HUDEP-2 (cell line): ENCODE measurements around the gene TMEM214.
A peak's percentile ranks its signal among the peaks of the same experiment; 100 is the strongest.

Experiments
- DNase-seq, 76 experiments: peaks; one replicate each; lab custom pipeline; 2025; ENCODE audit not compliant: unreplicated experiment in 76 of 76; lab: John Stamatoyannopoulos, UW

The TMEM214 gene

DNA sequence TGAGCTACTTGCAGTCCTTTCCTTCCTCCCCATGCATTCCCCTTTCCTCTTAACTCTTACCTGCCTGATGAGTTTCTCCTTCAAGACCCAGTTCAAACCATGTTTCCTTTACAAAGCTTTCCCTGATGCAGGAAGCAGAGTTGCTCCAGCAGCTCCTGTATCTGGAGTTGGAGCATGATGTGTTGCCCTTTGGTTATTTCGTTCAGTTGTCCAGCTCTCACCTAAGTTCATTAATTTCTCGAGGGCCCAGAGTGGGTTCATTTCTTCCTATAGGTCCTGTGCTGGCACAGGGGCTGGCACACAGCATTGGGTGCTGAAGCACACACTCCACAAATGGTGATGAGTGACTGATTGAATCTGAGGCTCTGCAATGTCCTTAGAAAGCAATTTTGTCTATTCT is 23.0 kb upstream of the TMEM214 start:
- no peak for DNase-seq

DNA sequence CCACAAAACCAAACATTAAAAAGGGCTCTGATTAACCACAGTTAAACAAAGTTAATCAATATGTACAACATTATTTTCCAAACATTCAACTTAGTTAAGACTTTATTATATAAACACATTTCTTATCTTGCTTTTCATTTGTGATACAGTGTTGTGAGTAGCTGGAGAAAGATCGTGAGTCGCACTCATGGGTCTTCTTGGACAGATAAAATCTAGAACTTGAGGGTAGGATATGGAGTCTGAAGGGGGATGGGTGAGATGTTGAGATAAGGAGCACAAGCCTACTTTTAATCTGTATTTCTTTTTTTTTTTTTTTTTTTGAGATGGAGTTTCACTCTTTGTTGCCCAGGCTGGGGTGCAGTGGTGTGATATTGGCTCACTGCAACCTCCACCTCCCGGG is 22.6 kb upstream of the TMEM214 start:
- DNase-seq: peak in 4 of 76 experiments; percentile 6 to 34 (median 13)

DNA sequence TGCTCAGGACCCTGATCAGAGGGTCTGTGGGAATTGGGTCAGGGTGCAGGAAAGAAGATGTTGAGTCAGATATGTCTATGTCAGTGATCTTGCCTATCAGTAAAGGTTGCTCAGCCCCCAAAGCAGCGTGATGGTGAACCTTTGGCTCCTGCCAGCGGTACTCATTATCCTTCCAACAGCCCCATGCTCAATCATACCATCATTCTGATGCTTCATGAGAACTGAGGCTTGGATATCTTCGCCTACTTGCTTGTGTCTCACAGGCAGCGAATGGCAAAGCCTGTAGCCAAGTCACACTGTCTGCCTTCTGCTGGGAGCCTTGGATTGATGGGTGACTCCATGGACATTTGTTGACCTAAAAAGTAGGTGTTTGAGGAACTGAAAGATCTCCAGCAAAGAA is 19.0 kb upstream of the TMEM214 start:
- DNase-seq: no peak

DNA sequence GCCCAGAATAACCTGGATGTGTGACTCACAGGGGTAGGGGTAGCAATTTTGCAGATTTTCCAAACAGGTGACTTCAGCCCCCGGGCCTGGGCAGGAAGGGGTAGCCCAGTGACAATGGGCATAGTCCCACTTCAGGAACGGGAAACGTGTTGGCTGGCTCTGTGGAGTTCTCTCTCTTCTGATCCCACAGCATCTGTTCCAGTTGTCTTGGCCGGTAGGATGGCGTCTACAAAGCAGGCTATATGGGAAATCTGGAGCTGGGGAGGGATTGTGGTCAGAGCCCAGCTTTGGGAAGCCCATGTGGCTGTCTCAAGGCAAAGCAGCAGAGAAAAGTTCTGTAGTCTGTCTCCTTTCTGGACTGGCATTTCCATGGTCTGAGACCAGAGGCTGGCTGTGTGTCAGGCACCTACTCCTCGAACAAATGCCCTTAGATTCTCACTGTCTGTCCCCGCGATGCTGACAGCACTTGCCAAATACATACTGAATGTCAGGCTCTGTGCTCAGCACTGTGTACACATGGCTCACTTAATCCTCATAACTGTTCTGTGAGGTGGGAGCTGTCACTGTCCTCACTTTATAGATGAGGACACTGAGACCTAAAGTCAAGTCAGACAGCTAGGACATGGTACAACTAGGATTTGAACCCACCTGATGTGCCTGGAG is 17.9 kb upstream of the TMEM214 start:
- DNase-seq: no peak

DNA sequence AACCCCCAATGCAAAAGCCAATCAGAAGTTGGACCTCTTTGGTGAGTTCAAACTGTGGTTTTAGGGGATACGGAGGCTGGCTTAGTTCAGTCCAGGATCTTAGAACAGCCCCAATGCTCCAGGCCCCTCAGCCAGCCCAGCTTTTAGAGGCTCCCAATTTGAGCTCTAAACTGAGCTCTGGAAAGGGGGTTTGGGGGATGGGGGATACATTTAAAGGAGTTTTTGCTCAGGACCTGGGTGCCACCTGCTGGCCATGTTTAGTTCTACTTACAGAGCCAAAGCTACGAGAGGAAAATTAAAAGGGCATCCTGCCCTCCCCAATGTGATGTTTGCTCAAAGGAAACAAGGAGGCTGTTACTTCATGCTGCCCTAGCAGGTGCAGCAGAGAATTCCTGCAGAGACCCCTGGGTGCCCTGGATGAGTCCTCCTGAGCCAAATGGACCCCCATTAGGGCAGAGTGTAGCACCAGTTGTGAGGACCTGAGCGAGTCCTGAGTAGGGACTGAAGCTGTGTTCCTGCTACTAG is 15.9 kb upstream of the TMEM214 start:
- DNase-seq: peak in 53 of 76 experiments; percentile 5 to 66 (median 39)

GRCh38 chr2:27018142-27018541 is 14.6 kb upstream of the TMEM214 start:
- DNase-seq: no peak

- DNase-seq: no peak
These were observed 13.3 kb upstream of the TMEM214 start for GRCh38 chr2:27019459-27019858.

GRCh38 chr2:27019931-27020855 is 12.6 kb upstream of the TMEM214 start:
- peak in 68 of 76 experiments; percentile 6 to 81 (median 54) for DNase-seq

GRCh38 chr2:27021253-27022049 is 11.3 kb upstream of the TMEM214 start:
- DNase-seq: peak in 4 of 76 experiments; percentile 5 to 35 (median 13)

DNA sequence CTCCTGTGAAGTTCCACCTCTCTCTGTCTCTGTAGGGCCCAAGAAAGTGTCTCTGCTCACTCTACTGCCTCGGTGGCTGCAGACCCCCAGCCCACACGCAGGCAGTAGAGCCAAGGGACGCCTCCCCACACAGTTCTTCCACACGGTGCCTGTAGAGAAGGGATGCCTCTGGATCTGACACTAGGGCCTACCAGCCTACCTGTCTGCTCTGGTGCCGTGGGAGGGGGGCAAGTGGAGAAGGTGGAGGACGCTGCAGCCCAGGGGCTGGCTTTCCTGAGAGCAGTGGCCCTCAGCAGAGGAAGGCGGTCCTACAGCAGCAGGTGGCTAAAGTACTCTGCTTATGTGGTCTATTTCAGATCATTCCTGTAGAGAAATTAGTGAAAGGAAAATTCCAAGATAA is 9.0 kb upstream of the TMEM214 start:
- no peak for DNase-seq

DNA sequence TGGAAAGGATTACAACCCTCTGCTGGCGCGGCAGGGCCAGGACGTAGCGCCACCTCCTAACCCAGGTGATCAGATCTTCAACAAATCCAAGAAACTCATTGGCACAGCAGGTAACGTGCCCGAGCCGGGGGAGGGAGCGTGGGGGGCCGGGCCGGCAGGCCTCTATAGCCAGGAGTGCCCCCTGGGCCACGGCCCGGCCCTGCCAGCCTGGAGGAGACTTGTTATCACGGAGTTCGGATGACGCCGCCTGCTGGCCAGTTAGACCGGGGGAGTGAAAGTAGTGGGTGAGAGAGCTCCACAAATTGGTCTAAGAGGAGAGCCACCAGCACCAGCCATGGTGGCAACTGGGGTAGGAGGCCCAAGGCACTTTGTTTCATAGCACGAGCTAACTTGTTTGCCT is 8.6 kb upstream of the TMEM214 start:
- DNase-seq: peak in 43 of 76 experiments; percentile 10 to 70 (median 27)

GRCh38 chr2:27024812-27025211 is 8.0 kb upstream of the TMEM214 start:
- DNase-seq: no peak

DNA sequence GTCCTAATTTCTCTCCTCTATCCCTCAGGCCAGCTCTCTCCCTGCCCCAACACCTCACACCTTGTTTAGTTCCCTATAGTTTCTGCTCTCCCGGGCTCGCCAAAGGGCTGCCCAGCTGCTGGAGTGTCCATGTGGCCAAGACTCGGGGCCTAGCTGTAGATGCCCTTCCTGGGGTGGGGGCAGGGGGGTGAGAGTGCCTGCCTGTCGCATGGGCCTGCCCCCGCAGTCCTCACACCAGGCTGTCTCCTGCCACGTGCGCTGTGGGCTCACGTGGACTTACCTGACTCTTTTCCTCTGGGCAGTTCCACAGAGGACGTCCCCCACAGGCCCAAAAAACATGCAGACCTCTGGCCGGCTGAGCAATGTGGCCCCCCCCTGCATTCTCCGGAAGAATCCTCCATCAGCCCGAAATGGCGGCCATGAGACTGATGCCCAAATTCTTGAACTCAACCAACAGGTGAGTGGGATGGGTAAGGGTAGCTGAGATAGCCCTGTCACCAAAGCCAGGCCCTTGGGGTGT is 7.4 kb upstream of the TMEM214 start:
- no peak for DNase-seq

GRCh38 chr2:27025861-27026851 is 6.6 kb upstream of the TMEM214 start:
- DNase-seq: no peak

DNA sequence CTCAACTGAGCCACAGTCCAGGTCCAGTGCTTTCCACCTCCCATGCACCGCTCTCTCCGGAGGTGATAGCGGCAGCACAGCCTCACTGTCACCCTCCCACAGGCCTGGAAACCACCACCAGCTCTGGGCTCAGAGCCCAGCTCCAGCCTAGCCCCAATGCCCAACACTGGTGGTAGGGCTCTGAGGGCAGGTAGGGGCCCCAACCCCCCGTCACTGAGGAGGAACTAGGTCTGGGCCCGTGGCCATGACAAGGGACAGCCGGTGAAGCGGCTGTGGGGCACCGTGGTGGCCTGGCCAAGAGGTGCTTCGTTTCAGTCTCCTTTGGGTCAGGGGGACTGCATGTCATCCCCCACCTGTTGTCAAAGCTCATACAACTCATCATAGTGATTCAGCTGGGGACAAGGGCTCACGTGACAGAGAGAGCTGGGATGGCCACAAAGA is 5.5 kb upstream of the TMEM214 start:
- peak in 30 of 76 experiments; percentile 12 to 69 (median 30) for DNase-seq

GRCh38 chr2:27029051-27029450 is 3.7 kb upstream of the TMEM214 start:
- DNase-seq: no peak

- no peak for DNase-seq
These were observed 588 bp downstream of the TMEM214 start for GRCh38 chr2:27033253-27033852.

DNA sequence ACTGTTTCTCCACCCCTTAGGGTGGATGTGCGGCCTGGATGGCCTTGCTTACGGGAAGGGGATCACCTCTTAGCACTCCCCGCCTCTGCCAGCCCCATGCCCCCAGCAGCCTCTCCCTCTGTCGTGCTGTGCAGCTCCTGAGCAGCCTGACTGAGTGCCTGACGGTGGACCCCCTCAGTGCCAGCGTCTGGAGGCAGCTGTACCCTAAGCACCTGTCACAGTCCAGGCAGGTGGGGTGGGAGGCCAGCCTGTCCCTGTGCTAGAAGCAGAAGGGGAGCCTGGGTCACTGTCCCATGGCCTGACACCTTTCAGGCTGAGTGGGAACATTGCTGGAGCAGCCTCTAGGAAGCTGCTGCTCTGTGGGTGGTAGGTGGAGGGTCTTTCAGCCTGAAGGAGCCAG is 5.2 kb downstream of the TMEM214 start:
- no peak for DNase-seq
